Tibial nerve (tissue), 4 donors: ENCODE results near the gene AADACL4.

ENCODE experiments used
- EP300 ChIP-seq, 2 donors: sonication (generic); formaldehyde crosslinking; IDR thresholded peaks; one replicate each; pipeline ENCODE4 v1.6.1; 2017; ENCODE audit warnings: antibody characterized with exemption in 2 of 2, mild to moderate bottlenecking in 1 of 2
- POLR2A ChIP-seq, 2 donors: fragments of 450-650 bp; IDR thresholded peaks; one replicate each; pipeline ENCODE4 v1.6.1; 2017; ENCODE audit warnings: antibody characterized with exemption in 2 of 2, mild to moderate bottlenecking in 2 of 2, moderate library complexity in 2 of 2
- TF ChIP-seq, protein P1 (sequence below), 5 experiments: fragments of 200-600 bp in 3 of 5; fragments of 450-650 bp in 2 of 5; sonication (generic) in 3 of 5; IDR thresholded peaks; one replicate each; pipeline ENCODE4 v1.5.1; 2016 to 2019; ENCODE audit warnings: antibody characterized with exemption in 5 of 5, mild to moderate bottlenecking in 3 of 5, moderate library complexity in 2 of 5

DNA sequence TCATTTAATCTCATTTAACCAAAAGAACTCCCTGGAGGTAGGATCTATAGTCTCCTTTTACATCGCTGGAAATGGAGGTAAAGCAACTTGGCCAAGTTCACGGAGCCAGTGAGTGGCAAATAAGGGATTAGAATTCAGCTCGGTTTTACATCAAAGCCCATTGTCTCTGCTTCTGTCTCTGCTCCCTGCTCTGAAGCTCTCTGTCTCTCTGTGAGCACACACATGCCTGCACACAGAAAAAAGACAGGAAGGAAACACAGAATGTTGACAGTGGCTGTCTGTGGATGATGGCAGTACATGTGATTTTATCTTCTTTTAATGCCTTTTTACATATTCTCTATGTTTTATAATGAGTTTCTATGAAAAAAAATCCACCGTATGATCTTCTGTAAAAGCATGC lies 17.0 kb upstream of the AADACL4 start:
- TF ChIP-seq, protein P1, sequence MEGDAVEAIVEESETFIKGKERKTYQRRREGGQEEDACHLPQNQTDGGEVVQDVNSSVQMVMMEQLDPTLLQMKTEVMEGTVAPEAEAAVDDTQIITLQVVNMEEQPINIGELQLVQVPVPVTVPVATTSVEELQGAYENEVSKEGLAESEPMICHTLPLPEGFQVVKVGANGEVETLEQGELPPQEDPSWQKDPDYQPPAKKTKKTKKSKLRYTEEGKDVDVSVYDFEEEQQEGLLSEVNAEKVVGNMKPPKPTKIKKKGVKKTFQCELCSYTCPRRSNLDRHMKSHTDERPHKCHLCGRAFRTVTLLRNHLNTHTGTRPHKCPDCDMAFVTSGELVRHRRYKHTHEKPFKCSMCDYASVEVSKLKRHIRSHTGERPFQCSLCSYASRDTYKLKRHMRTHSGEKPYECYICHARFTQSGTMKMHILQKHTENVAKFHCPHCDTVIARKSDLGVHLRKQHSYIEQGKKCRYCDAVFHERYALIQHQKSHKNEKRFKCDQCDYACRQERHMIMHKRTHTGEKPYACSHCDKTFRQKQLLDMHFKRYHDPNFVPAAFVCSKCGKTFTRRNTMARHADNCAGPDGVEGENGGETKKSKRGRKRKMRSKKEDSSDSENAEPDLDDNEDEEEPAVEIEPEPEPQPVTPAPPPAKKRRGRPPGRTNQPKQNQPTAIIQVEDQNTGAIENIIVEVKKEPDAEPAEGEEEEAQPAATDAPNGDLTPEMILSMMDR (IDR thresholded peaks at IDR 0.05) = no peak
- TF ChIP-seq EP300 (IDR thresholded peaks at IDR 0.05) (no peak), POLR2A (IDR thresholded peaks at IDR 0.05) (no peak)
